ENCODE measurements around the gene UROC1.

GRCh38 chr3:126465928-126466544 is 51.5 kb downstream of the UROC1 start:
- TF ChIP-seq CEBPB (IDR thresholded peaks at IDR 0.05; ENCODE audit: borderline replicate concordance, low read depth, low read length): no peak
- TF ChIP-seq ZSCAN20 (CRISPR knock-in tag; IDR thresholded peaks at IDR 0.05; ENCODE audit: borderline replicate concordance): no peak
- no peak for TF ChIP-seq HOXA3 (CRISPR knock-in tag; IDR thresholded peaks at IDR 0.05)
- no peak for TF ChIP-seq FOXA1 (IDR thresholded peaks at IDR 0.05)
- no peak for TF ChIP-seq FOXA1 (CRISPR knock-in tag; IDR thresholded peaks at IDR 0.05)
